Activated CD8-positive, alpha-beta memory T cell treated with anti-CD3 and anti-CD28 coated beads for 24 hours (primary cell): ENCODE measurements around the gene SRMS.
"Not testable (repeated sequence)": the region's sequence is repeated elsewhere in the genome, so short reads cannot be mapped to it uniquely, and the experiment has no call there.

Source experiments
- DNase-seq: peaks from one replicate; pipeline ENCODE4 v3.0.0-alpha.2; 2020

The SRMS gene

DNA sequence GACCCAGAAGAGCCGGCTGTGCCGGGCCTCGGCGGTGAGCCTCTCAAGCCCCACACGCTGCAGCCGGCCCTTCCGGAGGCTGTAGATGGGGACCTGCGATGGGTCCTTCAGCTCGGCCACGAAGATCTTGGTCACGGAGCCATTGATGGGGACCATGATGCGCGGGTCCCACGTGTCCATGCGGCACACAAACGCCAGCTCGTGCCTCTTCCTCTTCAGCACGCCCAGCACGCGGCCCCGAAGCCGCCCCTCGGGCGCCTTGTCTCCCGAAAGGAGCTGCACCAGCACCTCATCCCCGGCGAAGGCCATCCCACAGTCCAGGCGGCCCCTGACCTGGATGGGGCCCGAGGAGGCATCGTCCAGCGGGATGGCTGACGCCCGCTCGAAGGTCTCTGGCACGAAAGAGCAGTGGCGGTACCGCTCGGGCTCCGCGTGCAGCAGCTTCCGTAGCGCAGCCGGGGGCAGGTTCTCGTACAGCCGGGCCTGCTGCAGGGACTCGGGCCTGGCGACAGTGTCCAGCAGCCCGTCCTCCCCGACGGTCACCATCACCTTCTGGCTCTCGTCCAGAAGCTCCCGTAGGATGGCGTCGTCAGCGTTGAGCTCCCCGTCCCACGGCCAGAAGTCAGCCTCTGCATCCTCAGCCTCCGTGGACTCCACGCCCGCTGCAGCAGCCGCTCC lies 17.6 kb upstream of the SRMS start:
- no peak for DNase-seq

- no peak for DNase-seq
Measured at GRCh38 chr20:63564036-63564810, 16.7 kb upstream of the SRMS start.

DNA sequence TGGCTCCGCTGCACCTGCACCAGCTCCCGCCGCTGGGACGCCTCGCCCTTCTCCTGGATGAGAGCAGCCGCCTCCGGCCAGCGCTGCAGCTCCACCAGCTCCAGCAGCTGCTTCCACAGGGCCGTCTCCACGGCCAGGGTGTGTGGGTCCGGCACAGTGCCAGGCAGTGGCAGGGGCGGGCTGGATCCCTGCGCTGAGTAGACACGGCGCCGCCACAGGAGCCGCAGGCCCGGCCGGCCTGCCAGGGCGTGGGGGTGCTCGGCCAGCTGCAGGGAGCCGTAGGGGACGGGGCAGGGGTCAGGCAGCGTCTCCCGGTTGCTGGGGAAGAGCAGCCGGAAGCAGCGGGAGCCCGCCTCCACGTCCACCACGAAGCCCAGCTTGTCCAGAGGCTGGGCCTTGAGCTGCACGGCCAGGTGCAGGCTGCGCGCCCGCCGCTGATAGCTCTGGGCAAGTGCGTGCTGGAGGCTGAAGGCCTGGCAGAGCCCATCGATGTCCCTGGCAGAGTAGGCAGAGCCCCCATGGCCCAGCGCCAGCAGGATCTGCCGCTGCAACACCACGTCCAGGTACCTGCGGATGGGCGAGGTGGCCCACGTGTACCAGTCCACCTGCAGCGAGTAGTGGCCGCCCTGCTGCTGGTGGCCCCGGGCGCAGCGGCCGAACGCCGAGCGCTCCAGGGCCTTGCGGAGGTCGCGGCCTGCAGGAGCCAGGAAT lies 15.8 kb upstream of the SRMS start:
- no peak for DNase-seq

- DNase-seq = no peak
Measured at GRCh38 chr20:63562461-63563224, 15.1 kb upstream of the SRMS start.

DNA sequence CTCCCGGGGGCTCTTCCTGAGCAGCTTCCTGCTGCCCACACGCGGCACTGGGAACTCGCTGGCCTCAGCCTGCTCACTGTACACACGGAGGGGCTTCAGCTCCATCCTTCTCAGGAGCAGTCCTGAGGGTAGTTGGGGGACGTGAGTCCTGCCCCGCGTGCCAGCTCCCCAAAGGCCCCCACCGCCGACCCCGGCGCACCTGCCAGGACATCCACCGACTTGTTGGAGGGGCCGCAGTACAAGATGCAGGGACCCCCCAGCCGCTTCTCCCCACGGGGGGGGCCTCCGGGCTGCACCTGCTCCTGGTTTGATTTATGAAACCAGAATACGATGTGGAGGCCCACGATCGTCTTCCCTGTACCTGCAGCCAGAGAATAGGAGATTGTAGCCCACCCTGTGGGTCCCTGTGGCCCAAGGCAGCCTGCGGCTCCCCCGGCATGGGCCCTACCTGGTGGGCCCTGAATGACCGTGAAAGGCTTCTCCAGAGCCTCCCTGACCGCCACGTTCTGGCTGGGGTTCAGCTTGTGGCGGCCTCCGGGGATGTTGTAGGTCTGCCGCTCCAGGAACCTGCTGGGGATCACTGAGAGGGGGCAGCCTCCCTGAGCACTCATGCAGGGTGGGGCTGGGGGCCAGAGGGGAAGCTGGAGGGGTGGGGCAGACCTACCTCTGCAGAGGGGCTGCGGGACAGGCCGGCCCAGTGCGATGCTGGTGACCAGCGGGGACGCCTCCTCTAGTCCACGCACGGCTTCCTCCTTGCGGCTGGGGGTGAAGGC lies 14.3 kb upstream of the SRMS start:
- DNase-seq = no peak

DNA sequence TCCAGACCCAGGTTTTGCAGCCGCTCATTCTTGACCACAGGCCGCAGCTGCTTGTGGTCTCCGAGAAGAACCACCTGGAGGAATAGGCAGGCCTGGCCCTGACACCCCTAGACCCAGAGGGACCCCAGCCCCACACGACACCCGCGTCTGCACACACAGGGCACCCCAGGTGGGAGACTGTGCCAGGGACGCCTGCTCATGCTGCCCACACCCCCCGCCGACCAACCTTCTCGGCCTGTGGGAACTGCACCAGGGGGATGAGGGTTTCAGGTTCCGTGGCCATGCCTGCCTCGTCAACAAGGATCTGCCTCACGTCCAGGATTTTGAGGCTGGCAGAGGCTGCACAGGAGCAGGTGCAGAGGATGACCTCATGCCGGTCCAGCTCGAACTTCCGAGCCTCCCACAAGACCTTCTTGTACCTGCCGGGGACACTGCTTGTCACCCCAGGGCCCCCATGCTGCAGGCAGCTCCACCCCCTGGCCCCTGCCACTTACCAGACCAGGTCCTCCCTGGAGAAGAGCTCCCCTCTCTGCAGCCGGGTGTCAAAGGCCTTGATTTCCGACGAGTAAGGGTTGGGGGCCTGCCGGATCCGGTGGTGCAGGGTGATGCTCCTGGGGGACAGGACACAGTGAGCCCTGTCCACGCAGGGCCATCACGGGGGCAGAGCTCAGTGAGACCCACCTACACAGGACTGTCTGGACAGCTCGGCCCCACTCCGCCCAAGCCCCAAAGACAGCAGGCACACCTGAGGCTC lies 13.5 kb upstream of the SRMS start:
- no peak for DNase-seq

- no peak for DNase-seq
Measured at GRCh38 chr20:63560333-63560805, 12.8 kb upstream of the SRMS start.

DNA sequence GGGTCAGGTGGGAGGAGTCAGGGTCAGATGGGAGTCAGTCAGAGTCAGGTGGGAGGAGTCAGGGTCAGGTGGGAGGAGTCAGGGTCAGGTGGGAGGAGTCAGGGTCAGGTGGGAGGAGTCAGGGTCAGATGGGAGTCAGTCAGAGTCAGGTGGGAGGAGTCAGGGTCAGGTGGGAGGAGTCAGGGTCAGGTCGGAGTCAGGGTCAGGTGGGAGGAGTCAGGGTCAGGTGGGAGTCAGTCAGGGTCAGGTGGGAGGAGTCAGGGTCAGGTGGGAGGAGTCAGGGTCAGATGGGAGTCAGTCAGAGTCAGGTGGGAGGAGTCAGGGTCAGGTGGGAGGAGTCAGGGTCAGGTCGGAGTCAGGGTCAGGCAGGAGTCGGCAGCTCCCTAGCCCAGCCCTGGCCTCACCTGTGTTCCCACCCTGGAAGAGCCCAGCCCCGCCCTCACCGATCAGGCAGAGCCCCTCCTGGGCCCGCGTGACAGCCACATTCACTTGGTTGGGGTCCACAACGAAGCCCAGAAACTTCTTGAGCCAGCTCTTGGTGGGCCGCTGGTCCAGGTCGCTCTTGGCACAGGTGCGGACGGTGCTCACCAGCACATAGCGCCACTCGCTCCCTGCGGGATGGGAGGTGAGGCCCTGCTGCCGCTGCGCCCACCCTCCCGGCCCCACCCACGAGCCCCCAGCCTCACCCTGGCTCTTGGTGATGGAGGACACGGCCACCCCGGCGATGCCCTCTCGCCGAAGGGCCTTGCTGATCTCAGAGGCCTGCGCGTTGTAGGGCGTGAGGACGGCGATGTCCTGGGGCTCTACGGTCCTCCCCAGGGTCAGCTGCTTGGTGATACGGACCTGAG lies 12.2 kb upstream of the SRMS start:
- DNase-seq = not testable (repeated sequence)

DNA sequence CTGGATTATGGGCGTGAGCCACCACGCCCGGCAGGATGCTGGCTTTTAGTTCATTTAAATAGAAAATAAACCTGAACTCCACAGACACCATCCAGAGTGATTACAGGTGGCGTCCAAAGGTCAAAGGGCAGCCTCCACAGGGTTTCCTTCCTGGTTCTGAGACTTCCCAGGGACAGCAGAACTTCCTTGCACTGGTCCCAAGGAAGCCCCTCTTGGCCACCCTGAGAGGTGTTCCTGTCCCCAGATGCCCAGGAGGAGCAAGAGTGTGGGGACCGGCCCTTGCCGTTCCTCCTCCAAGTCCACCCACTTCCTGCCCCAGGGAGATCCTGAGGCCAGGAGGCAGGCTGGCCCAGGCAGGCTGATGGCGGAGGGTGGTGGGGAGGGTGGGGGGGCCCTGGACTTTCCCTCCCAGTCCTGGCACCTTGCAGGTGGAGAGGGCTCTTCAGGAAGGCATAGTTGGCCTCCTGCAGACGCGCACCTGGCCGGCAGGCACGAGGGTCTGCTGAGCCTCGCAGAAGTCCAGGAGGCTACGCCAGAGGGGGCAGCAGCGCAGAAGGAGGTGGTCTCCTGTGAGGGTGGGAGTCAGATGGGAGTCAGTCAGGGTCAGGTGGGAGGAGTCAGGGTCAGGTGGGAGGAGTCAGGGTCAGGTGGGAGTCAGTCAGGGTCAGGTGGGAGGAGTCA lies 11.4 kb upstream of the SRMS start:
- DNase-seq = no peak

DNA sequence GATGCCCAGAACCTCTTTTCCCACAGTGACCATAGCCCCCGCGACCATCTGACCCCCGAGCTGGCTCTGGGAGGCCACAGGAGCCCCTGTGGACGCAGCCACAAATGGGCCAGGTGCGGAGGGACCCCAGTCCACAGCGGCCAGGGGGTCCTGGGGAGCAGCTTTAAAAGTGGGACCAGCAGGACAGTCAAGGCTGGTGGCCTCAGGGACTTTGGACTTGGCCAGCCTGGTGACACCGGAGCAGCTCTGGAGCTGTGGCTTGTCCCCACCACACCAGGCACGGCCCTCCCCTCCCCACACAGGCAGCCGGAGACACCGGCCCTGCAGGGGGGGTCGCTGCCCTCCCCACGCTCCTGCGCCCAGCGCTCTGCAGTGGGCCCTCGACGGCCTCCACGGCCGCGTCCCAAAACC lies 9.9 kb upstream of the SRMS start:
- no peak for DNase-seq

DNA sequence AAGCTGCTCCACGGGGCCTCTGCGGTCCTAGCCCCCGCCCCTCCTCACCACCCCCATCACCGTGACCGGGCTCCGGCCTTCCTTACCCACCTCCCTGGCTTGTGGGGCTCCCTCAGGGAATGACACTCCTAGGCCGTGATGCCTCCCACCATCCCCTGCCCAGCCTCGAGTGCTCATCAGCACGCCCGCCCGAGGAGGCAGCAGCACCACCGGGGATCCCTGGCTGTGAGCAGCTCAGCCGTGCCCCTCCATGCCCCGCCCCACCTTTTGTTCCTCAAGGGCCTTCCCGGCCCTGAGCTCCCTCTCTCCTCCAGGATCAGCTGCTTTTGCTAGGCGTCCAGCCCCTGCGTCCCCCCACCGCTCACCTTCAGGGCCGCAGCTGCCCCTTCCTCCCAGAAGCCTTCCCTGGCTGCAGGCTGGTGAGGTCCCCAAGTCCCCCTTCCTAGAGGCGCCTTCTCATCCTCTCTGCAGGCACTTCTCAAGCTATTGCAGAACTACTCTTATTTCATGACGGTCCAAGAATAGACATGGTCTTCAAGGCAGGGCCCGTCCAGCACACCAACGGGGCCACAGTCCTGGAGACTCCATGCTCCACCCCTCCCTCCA lies 9.4 kb upstream of the SRMS start:
- no peak for DNase-seq

DNA sequence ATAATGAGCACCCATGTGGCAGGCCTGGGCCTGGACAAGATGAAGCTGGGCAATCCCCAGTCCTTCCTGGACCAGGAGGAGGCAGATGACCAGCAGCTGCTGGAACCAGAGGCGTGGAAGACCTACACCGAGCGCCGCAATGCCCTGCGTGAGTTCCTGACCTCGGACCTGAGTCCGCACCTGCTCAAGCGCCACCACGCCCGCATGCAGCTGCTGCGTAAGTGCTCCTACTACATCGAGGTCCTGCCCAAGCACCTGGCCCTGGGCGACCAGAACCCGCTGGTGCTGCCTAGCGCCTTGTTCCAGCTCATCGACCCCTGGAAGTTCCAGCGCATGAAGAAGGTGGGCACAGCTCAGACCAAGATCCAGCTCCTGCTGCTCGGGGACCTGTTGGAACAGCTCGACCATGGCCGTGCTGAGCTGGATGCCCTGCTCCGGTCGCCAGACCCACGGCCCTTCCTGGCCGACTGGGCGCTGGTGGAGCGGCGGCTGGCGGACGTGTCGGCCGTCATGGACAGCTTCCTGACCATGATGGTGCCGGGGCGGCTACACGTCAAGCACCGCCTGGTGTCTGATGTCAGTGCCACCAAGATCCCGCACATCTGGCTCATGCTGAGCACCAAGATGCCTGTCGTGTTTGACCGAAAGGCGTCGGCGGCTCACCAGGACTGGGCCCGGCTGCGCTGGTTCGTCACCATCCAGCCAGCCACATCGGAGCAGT lies 8.3 kb upstream of the SRMS start:
- no peak for DNase-seq

- DNase-seq = no peak
Measured at GRCh38 chr20:63554361-63555278, 7.1 kb upstream of the SRMS start.

DNA sequence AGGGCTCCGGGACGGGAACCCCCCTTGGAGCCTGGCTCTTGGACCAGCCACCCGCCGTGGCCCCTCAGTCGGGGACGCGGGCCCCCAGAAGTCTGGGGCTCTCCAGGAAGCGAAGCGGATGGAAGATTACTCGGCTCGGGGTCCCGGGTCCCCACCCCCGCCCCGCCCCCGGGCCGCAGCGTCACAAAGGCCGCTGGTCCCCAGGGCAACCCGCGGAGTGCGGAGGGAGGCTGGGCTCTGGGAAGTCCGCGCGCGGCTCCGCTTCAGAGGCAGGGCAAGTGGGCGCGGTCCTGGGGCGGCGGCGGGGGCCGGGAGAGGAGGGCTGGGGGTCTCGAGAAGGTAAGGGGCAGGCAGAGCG lies 6.4 kb upstream of the SRMS start, which contains the start of gene FNDC11:
TSS of gene FNDC11 (plus strand) at position 227 of the 358 bp plus-strand sequence. CDS start 1,505 bp downstream, outside the sequence.
- DNase-seq = no peak

DNA sequence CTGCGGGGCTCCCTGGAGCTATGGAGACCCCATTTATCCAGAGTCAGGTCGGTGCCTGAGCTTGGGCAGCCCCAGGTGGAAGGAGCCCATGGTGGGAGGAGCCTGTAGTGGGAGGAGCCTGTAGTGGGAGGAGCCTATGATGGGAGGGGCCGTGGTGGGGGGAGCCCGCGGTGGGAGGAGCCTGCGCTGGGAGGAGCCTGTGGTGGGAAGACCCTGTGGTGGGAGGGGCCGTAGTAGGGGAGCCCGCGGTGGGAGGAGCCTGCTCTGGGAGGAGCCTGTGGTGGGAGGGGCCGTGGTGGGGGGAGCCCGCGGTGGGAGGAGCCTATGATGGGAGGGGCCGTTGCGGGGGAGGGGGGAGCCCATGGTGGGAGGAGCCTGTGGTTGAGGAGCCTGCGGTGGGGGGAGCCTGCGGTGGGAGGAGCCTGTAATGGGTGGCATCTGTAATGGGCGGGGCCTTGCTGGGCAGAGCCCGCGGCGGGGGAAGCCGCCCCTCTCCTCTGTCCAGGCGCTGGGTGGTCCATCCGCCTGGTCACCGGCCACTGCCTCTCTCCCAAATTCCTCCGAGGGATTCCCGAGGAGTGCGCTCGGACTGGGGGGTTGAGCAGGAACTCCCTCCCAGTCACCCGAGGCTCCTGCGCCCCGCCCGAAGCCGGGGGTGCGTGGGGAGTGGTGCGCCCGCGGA lies 5.8 kb upstream of the SRMS start:
- peak; percentile 95 for DNase-seq

DNA sequence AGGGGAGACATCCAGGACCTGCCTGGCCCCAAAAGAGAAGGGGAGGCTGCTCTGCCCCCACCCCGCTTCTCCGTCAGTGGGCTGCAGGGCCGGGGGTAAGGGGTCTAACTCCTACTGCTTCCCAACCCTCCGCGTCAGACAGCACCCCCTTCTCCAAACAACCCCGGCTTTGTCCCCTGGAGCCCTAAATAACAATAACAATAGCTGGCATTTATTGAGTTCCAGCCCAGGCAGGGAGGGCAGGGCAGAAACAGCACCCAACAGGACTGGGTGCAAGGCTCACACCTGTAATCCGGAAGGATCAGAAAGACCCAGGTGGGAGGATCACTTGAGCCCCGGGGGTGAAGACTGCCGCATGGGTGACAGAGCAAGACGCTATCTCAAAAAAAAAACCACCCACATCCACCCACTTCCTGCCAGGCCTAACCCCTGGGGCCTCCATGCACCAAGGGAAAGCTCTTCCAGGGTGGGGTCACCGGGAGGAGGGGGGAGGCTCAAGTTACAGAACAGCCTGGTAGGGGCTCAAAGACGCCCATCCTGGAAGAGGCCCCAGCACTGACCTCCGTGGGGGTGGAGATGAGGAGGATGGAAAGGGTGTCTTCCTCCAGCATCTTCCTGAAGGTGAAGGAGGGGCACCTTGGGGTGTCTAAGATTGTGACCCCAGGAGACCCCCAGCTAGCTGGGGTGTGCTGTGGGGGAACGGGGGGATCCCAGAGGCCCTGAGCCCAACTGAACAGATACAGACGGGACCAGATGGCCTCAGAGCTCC lies 5.1 kb upstream of the SRMS start:
- no peak for DNase-seq
